ENCODE measurements around the gene SLC50A1. TPM values are rescaled to one million over a fixed set of nuclear protein-coding genes. Genes with fewer than 3 reads are reported as not detected.

SLC50A1 gene
- total RNA-seq, 1 experiment from 2014 or later = 67.4 TPM

DNA sequence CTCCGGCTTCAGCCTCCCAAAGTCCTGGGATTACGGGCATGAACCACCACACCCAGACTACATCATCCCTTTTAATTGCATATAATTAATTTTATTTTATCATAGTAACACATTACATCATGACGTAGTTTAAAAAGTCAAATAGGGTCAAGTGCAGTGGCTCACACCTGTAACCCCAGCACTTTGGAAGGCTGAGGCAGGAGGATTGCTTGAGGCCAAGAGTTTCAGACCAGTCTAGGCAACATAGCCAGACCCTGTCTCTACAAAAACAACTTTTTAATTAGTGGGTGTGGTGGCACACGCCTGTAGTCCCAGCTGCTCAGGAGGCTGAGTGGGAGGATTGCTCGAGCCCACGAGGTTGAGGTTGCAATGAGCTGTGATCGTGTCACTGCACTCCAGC is 36.3 kb upstream of the SLC50A1 start:
- ChIA-PET CTCF (interaction anchor here (0.6 to 1.0 kb wide), 4 partner anchors 22 to 224 kb away, joined by 3 read pairs; partner anchors contain the start of genes ADAM15 and KRTCAP2), POLR2A (interaction anchor here (0.6 kb wide), 2 partner anchors 10 to 37 kb away, joined by 3 to 5 read pairs; no protein-coding TSS in a partner anchor)
- peaks cover 4% of the 10 kb centered on the region; the same call in 1 of the 2 replicates for H3K4me1 ChIP-seq (ENCODE audit: control insufficient read depth, insufficient read depth, low read length)
- H3K9me3 ChIP-seq (ENCODE audit: control insufficient read depth, insufficient read depth, low read depth, low read length) = no peaks in the 10 kb centered on the region
- ATAC-seq (no peak), DNase-seq (ENCODE audit: low read depth, low spot score) (no peak)
- H3K36me3 ChIP-seq (ENCODE audit: control insufficient read depth, insufficient read depth, low read length) = no peaks in the 10 kb centered on the region
- H3K27ac ChIP-seq (ENCODE audit: low read length) = no peak overlapping the region
- intact Hi-C loops (cut with micrococcal nuclease; ENCODE audit: unreplicated experiment) = no loop called here
- H3K4me3 ChIP-seq (ENCODE audit: low read depth in 2 of 2, low read length in 2 of 2) = no peak overlapping the region
- TF ChIP-seq REST (IDR thresholded peaks at IDR 0.05; ENCODE audit: insufficient read depth in 1 of 2, low read depth in 2 of 2, low read length in 1 of 2) (no peak), TCF7L2 (IDR thresholded peaks at IDR 0.05; ENCODE audit: low read depth, low read length) (no peak), SIN3A (IDR thresholded peaks at IDR 0.05; ENCODE audit: borderline replicate concordance, insufficient read depth, low read depth, low read length) (no peak), POLR2AphosphoS5 (IDR thresholded peaks at IDR 0.05; ENCODE audit: low read depth, low read length) (no peak)
- TF ChIP-seq, protein P1, sequence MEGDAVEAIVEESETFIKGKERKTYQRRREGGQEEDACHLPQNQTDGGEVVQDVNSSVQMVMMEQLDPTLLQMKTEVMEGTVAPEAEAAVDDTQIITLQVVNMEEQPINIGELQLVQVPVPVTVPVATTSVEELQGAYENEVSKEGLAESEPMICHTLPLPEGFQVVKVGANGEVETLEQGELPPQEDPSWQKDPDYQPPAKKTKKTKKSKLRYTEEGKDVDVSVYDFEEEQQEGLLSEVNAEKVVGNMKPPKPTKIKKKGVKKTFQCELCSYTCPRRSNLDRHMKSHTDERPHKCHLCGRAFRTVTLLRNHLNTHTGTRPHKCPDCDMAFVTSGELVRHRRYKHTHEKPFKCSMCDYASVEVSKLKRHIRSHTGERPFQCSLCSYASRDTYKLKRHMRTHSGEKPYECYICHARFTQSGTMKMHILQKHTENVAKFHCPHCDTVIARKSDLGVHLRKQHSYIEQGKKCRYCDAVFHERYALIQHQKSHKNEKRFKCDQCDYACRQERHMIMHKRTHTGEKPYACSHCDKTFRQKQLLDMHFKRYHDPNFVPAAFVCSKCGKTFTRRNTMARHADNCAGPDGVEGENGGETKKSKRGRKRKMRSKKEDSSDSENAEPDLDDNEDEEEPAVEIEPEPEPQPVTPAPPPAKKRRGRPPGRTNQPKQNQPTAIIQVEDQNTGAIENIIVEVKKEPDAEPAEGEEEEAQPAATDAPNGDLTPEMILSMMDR (IDR thresholded peaks at IDR 0.05) = no peak
- no TSS peak for BruUV-seq (replicated peaks)
- in situ Hi-C loops (cut with HindIII; ENCODE audit: low pct_unique_long_range_greater_than_20kb, low sequenced_read_pairs) = no loop called here
- H3K27me3 ChIP-seq (ENCODE audit: control insufficient read depth, insufficient read depth, low read length) = peaks cover 2% of the 10 kb centered on the region; the same call in 1 of the 2 replicates

DNA sequence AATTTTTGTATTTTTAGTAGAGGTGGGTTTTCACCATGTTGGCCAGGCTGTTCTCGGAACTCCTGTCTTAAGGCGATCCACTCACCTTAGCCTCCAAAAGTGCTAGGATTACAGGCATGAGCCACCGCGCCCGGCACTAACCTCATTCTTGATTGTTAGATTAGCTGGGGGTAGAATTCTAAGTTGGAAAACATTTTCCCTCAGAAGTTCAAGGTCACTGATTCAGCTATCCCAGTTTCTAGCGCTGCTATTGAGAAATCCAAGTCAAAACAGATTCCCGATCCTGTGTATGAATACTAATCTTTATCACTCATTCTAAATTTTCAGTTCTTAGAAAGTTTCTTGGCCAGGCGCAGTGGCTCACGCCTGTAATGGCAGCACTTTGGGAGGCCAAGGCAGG is 32.3 kb upstream of the SLC50A1 start:
- no peaks in the 10 kb centered on the region for H3K36me3 ChIP-seq (ENCODE audit: control insufficient read depth, insufficient read depth, low read length)
- no peak for ATAC-seq
- H3K9me3 ChIP-seq (ENCODE audit: control insufficient read depth, insufficient read depth, low read depth, low read length) = no peaks in the 10 kb centered on the region
- in situ Hi-C loops (cut with HindIII; ENCODE audit: low pct_unique_long_range_greater_than_20kb, low sequenced_read_pairs) (no loop called here), intact Hi-C loops (cut with micrococcal nuclease; ENCODE audit: unreplicated experiment) (no loop called here)
- no peak overlapping the region for H3K27ac ChIP-seq (ENCODE audit: low read length)
- no peaks in the 10 kb centered on the region for H3K27me3 ChIP-seq (ENCODE audit: control insufficient read depth, insufficient read depth, low read length)
- no TSS peak for BruUV-seq (replicated peaks)
- POLR2A ChIA-PET = no interaction called here
- H3K4me3 ChIP-seq (ENCODE audit: low read depth in 2 of 2, low read length in 2 of 2) = no peak overlapping the region
- TF ChIP-seq REST (IDR thresholded peaks at IDR 0.05; ENCODE audit: insufficient read depth in 1 of 2, low read depth in 2 of 2, low read length in 1 of 2) (no peak), SIN3A (IDR thresholded peaks at IDR 0.05; ENCODE audit: borderline replicate concordance, insufficient read depth, low read depth, low read length) (no peak), TCF7L2 (IDR thresholded peaks at IDR 0.05; ENCODE audit: low read depth, low read length) (no peak), POLR2AphosphoS5 (IDR thresholded peaks at IDR 0.05; ENCODE audit: low read depth, low read length) (no peak)
- TF ChIP-seq, protein P1 (IDR thresholded peaks at IDR 0.05) = no peak
- H3K4me1 ChIP-seq (ENCODE audit: control insufficient read depth, insufficient read depth, low read length) = no peaks in the 10 kb centered on the region
- CTCF ChIA-PET = no interaction called here
- no peak for DNase-seq (ENCODE audit: low read depth, low spot score)

Data from Panc1 (cell line).